ENCODE results near the gene HDAC4.

DNA sequence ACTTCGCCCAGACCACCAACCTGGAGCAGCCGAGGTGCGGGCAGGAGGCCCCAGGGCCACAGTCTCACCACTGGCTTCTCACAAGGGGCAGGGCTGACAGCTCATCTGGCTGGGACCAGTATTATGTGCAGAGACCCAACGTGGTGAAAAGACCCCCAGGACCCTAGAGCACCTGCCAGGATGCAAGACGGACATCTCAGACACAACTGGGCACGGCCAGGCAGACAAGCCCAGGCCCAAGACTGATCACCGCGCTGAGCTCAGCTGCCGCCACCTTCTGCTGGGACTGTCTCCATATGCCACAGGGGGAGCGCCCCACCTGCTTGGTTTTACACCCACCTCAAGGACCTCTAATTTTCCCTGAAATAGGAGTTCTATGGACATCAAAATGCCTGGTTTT lies 23.2 kb downstream of the HDAC4 start:
- TF ChIP-seq POLR2AphosphoS5 (IDR thresholded peaks at IDR 0.05) = no peak
- TF ChIP-seq POLR2A (IDR thresholded peaks at IDR 0.05) = no peak
- TF ChIP-seq, protein P1, sequence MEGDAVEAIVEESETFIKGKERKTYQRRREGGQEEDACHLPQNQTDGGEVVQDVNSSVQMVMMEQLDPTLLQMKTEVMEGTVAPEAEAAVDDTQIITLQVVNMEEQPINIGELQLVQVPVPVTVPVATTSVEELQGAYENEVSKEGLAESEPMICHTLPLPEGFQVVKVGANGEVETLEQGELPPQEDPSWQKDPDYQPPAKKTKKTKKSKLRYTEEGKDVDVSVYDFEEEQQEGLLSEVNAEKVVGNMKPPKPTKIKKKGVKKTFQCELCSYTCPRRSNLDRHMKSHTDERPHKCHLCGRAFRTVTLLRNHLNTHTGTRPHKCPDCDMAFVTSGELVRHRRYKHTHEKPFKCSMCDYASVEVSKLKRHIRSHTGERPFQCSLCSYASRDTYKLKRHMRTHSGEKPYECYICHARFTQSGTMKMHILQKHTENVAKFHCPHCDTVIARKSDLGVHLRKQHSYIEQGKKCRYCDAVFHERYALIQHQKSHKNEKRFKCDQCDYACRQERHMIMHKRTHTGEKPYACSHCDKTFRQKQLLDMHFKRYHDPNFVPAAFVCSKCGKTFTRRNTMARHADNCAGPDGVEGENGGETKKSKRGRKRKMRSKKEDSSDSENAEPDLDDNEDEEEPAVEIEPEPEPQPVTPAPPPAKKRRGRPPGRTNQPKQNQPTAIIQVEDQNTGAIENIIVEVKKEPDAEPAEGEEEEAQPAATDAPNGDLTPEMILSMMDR (IDR thresholded peaks at IDR 0.05) = no peak
